Liver (tissue), 9 donors: Measurements from ENCODE around the gene NOTO. TPM values are rescaled to one million over a fixed set of nuclear protein-coding genes. Genes with fewer than 3 reads are reported as not detected.

Experiments used
- DNase-seq: peaks from one replicate; pipeline ENCODE4 v3.0.0-alpha.2; 2017; ENCODE audit warnings: low spot score
- H3K27ac ChIP-seq, 2 donors: one replicate each; pipeline ENCODE4 v1.7.0; 2013; ENCODE audit warnings: inconsistent platforms in 2 of 2, low read length in 2 of 2, control low read depth in 1 of 2, low read depth in 1 of 2, mild to moderate bottlenecking in 1 of 2
- H3K27me3 ChIP-seq, 4 donors: one replicate each; pipeline versions ENCODE4 v1.6.1 to v1.7.0; 2013; ENCODE audit warnings: low read length in 3 of 4, inconsistent platforms in 1 of 4, mild to moderate bottlenecking in 1 of 4, moderate library complexity in 1 of 4; ENCODE audit not compliant: control insufficient read depth in 4 of 4, insufficient read depth in 4 of 4
- H3K36me3 ChIP-seq, 4 donors: one replicate each; pipeline versions ENCODE4 v1.6.1 to v1.7.0; 2013; ENCODE audit warnings: low read length in 3 of 4, mild to moderate bottlenecking in 3 of 4, low read depth in 1 of 4, moderate library complexity in 1 of 4; ENCODE audit not compliant: control insufficient read depth in 4 of 4, insufficient read depth in 3 of 4
- H3K4me1 ChIP-seq, 4 donors: one replicate each; pipeline versions ENCODE4 v1.6.1 to v1.7.0; 2013; ENCODE audit warnings: low read length in 3 of 4, mild to moderate bottlenecking in 3 of 4, moderate library complexity in 1 of 4; ENCODE audit not compliant: control insufficient read depth in 4 of 4, insufficient read depth in 4 of 4
- H3K4me3 ChIP-seq, 3 donors: one replicate each; pipeline versions ENCODE4 v1.6.1 to v1.7.0; 2013; ENCODE audit warnings: low read length in 3 of 3, control low read depth in 1 of 3, low read depth in 1 of 3, mild to moderate bottlenecking in 1 of 3
- H3K9ac ChIP-seq, 2 donors: one replicate each; pipeline ENCODE4 v1.7.0; 2013; ENCODE audit warnings: low read length in 2 of 2, mild to moderate bottlenecking in 2 of 2, moderate library complexity in 2 of 2, control low read depth in 1 of 2, low read depth in 1 of 2
- H3K9me3 ChIP-seq, 4 donors: one replicate each; pipeline versions ENCODE4 v1.6.1 to v1.7.0; 2013; ENCODE audit warnings: low read length in 3 of 4; ENCODE audit not compliant: control insufficient read depth in 4 of 4
- EGR1 ChIP-seq, 2 donors: IDR thresholded peaks; 2 replicates each; pipeline ENCODE4 v1.6.1; 2016 to 2018; ENCODE audit warnings: antibody characterized with exemption in 2 of 2, low read depth in 2 of 2
- FOXA1 ChIP-seq: IDR thresholded peaks from 2 replicates; pipeline ENCODE4 v1.6.1; 2016; ENCODE audit warnings: antibody characterized with exemption
- FOXA2 ChIP-seq: IDR thresholded peaks from 2 replicates; pipeline ENCODE4 v1.6.1; 2016; ENCODE audit warnings: antibody characterized with exemption
- GABPA ChIP-seq, 2 donors: IDR thresholded peaks in 1 of 2; conservative IDR thresholded peaks in 1 of 2; 2 replicates each; pipeline ENCODE4 v1.6.1; 2016; ENCODE audit warnings: antibody characterized with exemption in 2 of 2, mild to moderate bottlenecking in 1 of 2, moderate library complexity in 1 of 2
- HNF4A ChIP-seq, 2 donors: conservative IDR thresholded peaks; 2 replicates each; pipeline ENCODE4 v1.6.1; 2016; ENCODE audit warnings: antibody characterized with exemption in 2 of 2, mild to moderate bottlenecking in 2 of 2
- HNF4G ChIP-seq: IDR thresholded peaks from 2 replicates; pipeline ENCODE4 v1.6.1; 2016; ENCODE audit warnings: antibody characterized with exemption
- JUND ChIP-seq, 2 donors: IDR thresholded peaks; 2 replicates each; pipeline ENCODE4 v1.6.1; 2016; ENCODE audit warnings: antibody characterized with exemption in 2 of 2
- NR2F2 ChIP-seq: IDR thresholded peaks from 2 replicates; pipeline ENCODE4 v1.6.1; 2016; ENCODE audit warnings: antibody characterized with exemption
- RAD21 ChIP-seq, 2 donors: IDR thresholded peaks; 2 replicates each; pipeline ENCODE4 v1.6.1; 2016; ENCODE audit warnings: antibody characterized with exemption in 2 of 2, mild to moderate bottlenecking in 2 of 2
- RXRA ChIP-seq, 2 donors: IDR thresholded peaks; 2 replicates each; pipeline ENCODE4 v1.6.1; 2017 to 2018; ENCODE audit warnings: antibody characterized with exemption in 2 of 2, mild to moderate bottlenecking in 1 of 2
- SP1 ChIP-seq: IDR thresholded peaks from 2 replicates; pipeline ENCODE4 v1.6.1; 2018; ENCODE audit warnings: antibody characterized with exemption, mild to moderate bottlenecking
- TAF1 ChIP-seq: conservative IDR thresholded peaks from 2 replicates; pipeline ENCODE4 v1.6.1; 2016; ENCODE audit warnings: antibody characterized with exemption, mild to moderate bottlenecking
- YY1 ChIP-seq: IDR thresholded peaks from 2 replicates; pipeline ENCODE4 v1.6.1; 2016; ENCODE audit warnings: antibody characterized with exemption, mild to moderate bottlenecking
- WGBS: extraction: QIAGEN DNeasy Blood & Tissue Kit; methylation state at CpG from one replicate; pipeline ENCODE4 v1.1.7; 2013; 5-methylcytosine and 5-hydroxymethylcytosine counted together
- polyA plus RNA-seq, 2 donors: library from polyadenylated mRNA; stranded (reverse) in 1 of 2; unstranded in 1 of 2; fragments of 200-250 nt in 1 of 2; fragments of >200 nt in 1 of 2; fragmentation: Nextera tagmentation in 1 of 2; extraction: Ambion mirVana in 1 of 2; gene quantifications; one replicate each; pipeline versions ENCODE4 v1.2.1 to v1.2.3, GENCODE V29; 2013 to 2015
- total RNA-seq, 2 donors: library from RNA; depleted of rRNA; stranded (reverse); fragments of >200 nt; gene quantifications; one replicate each; pipeline ENCODE4 v1.2.3, GENCODE V29; 2014
- TF ChIP-seq, protein P1 (sequence below): IDR thresholded peaks from 2 replicates; pipeline ENCODE4 v1.6.1; 2016; ENCODE audit warnings: antibody characterized with exemption
- TF ChIP-seq, protein P2 (sequence below): IDR thresholded peaks from 2 replicates; pipeline ENCODE4 v1.6.1; 2016; ENCODE audit warnings: antibody characterized with exemption
- TF ChIP-seq, protein P3 (sequence below): IDR thresholded peaks from 2 replicates; pipeline ENCODE4 v1.6.1; 2016; ENCODE audit warnings: antibody characterized with exemption
- TF ChIP-seq, protein P4 (sequence below): fragments of 150-350 bp; IDR thresholded peaks from 2 replicates; pipeline ENCODE4 v1.5.1; 2017; ENCODE audit warnings: improper control_type of control experiment, low read depth, low read length; ENCODE audit not compliant: missing input control
- TF ChIP-seq, protein P5 (sequence below): IDR thresholded peaks from 2 replicates; pipeline ENCODE4 v1.6.1; 2016; ENCODE audit warnings: antibody characterized with exemption, mild to moderate bottlenecking
- donor health status: healthy.
- donor health status: healthy.
- donor health status: healthy.
- donor health status: healthy.
- donor health status: healthy.

NOTO gene
- total and polyA plus RNA-seq, 4 donors = not detected

DNA sequence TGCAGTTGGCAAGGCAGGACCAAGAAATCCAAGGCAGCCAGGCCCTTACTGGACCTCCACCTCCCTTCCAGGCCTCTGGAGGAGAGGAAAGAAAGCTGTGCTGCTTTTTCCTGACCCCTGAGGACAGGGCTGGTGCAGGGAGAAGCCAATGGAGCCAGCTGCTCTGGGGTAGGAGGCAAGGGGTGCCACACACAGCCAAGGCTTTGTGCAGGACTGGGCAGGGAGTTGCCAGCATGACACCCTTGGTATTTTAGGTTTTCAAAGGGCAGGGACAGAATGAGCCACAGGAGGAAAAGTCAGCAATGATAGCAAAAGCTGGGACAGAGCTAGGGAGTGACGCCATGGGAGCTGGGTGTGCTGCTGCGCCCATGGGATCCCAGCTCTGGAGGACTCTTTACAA, 54.6 kb downstream of the NOTO start:
- no peak for DNase-seq
- H3K9ac ChIP-seq = no peak overlapping the region
- H3K4me1 ChIP-seq = no peaks in the 10 kb centered on the region
- no peaks in the 10 kb centered on the region for H3K9me3 ChIP-seq
- H3K4me3 ChIP-seq = no peak overlapping the region
- H3K27me3 ChIP-seq = no peaks in the 10 kb centered on the region
- TF ChIP-seq YY1 = no peak
- no peak for TF ChIP-seq SP1
- TF ChIP-seq RAD21 (IDR thresholded peaks at IDR 0.05) = no peak
- TF ChIP-seq EGR1 (IDR thresholded peaks at IDR 0.05; ENCODE audit: low read depth in 2 of 2) = no peak
- TF ChIP-seq, protein P1, sequence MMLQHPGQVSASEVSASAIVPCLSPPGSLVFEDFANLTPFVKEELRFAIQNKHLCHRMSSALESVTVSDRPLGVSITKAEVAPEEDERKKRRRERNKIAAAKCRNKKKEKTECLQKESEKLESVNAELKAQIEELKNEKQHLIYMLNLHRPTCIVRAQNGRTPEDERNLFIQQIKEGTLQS = no peak
- TF ChIP-seq TAF1 = no peak
- TF ChIP-seq, protein P2, sequence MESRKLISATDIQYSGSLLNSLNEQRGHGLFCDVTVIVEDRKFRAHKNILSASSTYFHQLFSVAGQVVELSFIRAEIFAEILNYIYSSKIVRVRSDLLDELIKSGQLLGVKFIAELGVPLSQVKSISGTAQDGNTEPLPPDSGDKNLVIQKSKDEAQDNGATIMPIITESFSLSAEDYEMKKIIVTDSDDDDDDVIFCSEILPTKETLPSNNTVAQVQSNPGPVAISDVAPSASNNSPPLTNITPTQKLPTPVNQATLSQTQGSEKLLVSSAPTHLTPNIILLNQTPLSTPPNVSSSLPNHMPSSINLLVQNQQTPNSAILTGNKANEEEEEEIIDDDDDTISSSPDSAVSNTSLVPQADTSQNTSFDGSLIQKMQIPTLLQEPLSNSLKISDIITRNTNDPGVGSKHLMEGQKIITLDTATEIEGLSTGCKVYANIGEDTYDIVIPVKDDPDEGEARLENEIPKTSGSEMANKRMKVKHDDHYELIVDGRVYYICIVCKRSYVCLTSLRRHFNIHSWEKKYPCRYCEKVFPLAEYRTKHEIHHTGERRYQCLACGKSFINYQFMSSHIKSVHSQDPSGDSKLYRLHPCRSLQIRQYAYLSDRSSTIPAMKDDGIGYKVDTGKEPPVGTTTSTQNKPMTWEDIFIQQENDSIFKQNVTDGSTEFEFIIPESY = no peak
- TF ChIP-seq, protein P3, sequence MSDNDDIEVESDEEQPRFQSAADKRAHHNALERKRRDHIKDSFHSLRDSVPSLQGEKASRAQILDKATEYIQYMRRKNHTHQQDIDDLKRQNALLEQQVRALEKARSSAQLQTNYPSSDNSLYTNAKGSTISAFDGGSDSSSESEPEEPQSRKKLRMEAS = no peak
- no peak for TF ChIP-seq NR2F2
- no peak for TF ChIP-seq FOXA2
- TF ChIP-seq, protein P4, sequence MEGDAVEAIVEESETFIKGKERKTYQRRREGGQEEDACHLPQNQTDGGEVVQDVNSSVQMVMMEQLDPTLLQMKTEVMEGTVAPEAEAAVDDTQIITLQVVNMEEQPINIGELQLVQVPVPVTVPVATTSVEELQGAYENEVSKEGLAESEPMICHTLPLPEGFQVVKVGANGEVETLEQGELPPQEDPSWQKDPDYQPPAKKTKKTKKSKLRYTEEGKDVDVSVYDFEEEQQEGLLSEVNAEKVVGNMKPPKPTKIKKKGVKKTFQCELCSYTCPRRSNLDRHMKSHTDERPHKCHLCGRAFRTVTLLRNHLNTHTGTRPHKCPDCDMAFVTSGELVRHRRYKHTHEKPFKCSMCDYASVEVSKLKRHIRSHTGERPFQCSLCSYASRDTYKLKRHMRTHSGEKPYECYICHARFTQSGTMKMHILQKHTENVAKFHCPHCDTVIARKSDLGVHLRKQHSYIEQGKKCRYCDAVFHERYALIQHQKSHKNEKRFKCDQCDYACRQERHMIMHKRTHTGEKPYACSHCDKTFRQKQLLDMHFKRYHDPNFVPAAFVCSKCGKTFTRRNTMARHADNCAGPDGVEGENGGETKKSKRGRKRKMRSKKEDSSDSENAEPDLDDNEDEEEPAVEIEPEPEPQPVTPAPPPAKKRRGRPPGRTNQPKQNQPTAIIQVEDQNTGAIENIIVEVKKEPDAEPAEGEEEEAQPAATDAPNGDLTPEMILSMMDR = no peak
- TF ChIP-seq, protein P5, sequence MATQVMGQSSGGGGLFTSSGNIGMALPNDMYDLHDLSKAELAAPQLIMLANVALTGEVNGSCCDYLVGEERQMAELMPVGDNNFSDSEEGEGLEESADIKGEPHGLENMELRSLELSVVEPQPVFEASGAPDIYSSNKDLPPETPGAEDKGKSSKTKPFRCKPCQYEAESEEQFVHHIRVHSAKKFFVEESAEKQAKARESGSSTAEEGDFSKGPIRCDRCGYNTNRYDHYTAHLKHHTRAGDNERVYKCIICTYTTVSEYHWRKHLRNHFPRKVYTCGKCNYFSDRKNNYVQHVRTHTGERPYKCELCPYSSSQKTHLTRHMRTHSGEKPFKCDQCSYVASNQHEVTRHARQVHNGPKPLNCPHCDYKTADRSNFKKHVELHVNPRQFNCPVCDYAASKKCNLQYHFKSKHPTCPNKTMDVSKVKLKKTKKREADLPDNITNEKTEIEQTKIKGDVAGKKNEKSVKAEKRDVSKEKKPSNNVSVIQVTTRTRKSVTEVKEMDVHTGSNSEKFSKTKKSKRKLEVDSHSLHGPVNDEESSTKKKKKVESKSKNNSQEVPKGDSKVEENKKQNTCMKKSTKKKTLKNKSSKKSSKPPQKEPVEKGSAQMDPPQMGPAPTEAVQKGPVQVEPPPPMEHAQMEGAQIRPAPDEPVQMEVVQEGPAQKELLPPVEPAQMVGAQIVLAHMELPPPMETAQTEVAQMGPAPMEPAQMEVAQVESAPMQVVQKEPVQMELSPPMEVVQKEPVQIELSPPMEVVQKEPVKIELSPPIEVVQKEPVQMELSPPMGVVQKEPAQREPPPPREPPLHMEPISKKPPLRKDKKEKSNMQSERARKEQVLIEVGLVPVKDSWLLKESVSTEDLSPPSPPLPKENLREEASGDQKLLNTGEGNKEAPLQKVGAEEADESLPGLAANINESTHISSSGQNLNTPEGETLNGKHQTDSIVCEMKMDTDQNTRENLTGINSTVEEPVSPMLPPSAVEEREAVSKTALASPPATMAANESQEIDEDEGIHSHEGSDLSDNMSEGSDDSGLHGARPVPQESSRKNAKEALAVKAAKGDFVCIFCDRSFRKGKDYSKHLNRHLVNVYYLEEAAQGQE = no peak
- TF ChIP-seq GABPA (IDR thresholded peaks at IDR 0.05 in 1 of 2, conservative IDR thresholded peaks at IDR 0.05 in 1 of 2) = no peak
- TF ChIP-seq RXRA (IDR thresholded peaks at IDR 0.05) = no peak
- no peak for TF ChIP-seq HNF4A (conservative IDR thresholded peaks at IDR 0.05)
- no peak for TF ChIP-seq FOXA1
- TF ChIP-seq HNF4G = no peak
- no peak for TF ChIP-seq JUND (IDR thresholded peaks at IDR 0.05)
- peaks cover 4 to 23% (median 14%) of the 10 kb centered on the region in 4 donors for H3K36me3 ChIP-seq
- no peak overlapping the region for H3K27ac ChIP-seq
- WGBS = 95% methylated on average over 2 of the region's 2 CpGs
